Ishikawa (cell line): Measurements from ENCODE around the gene FLT1.

ENCODE experiments used
- CEBPB ChIP-seq: IDR thresholded peaks from 2 replicates; pipeline ENCODE4 v1.6.1; 2012
- MAX ChIP-seq: IDR thresholded peaks from 2 replicates; pipeline ENCODE4 v1.6.1; 2012
- NFIC ChIP-seq: IDR thresholded peaks from 2 replicates; pipeline ENCODE4 v1.6.1; 2012
- RAD21 ChIP-seq: IDR thresholded peaks from 2 replicates; pipeline ENCODE4 v1.6.1; 2012; ENCODE audit warnings: low read depth
- TAF1 ChIP-seq: IDR thresholded peaks from 2 replicates; pipeline ENCODE4 v1.6.1; 2012; ENCODE audit warnings: low read depth, mild to moderate bottlenecking
- TCF12 ChIP-seq: IDR thresholded peaks from 2 replicates; pipeline ENCODE4 v1.6.1; 2012; ENCODE audit warnings: low read depth
- TF ChIP-seq, protein P1 (sequence below): IDR thresholded peaks from 2 replicates; pipeline ENCODE4 v1.6.1; 2012; ENCODE audit warnings: low read depth, mild to moderate bottlenecking

DNA sequence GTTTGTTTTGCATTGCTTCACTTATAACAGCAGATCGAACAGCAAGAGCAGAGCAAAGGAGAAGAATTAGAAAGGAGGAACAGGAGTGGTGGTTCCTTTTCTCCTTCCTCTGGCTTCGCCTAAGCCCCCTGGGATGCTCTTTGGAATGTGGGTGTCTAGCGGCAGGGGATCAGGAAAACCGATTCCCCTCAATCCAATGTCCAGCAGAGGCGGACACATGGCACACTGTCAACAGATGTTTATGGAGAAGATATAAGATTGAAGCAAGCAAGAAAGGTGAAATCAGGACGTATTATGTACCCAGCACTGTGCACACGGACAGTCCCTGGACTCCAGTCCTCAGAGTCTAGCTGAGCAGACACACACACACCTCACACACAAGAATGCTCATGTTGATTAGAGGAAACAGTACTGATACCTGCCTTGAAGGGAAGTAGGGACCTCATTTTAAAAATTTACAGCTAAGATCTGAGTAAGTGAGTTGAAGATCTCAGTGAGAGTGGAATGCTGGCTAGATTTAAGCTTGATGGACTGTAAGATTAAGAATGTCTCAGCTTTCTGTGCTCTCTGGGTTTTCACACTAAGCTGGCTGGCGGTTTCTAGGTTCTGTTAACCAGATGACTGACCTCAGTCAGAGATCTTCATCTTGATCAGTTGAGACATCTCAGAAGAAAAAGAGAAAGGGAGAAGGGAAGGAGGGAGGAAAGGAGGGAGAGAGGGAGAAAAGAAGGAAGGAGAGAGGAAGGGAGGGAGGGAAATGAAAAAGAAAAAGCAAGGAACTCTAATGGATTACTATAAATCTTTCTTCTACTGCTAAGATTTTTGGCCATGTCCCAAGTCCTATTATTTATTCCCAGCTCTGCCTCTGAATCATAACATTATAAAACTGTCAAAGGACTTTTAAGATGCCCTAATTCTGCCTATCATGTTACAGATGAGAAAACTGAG, 44.8 kb downstream of the FLT1 start:
- no peak for TF ChIP-seq TCF12
- TF ChIP-seq TAF1 = no peak
- TF ChIP-seq CEBPB = no peak
- TF ChIP-seq MAX = no peak
- no peak for TF ChIP-seq NFIC
- no peak for TF ChIP-seq RAD21
- TF ChIP-seq, protein P1, sequence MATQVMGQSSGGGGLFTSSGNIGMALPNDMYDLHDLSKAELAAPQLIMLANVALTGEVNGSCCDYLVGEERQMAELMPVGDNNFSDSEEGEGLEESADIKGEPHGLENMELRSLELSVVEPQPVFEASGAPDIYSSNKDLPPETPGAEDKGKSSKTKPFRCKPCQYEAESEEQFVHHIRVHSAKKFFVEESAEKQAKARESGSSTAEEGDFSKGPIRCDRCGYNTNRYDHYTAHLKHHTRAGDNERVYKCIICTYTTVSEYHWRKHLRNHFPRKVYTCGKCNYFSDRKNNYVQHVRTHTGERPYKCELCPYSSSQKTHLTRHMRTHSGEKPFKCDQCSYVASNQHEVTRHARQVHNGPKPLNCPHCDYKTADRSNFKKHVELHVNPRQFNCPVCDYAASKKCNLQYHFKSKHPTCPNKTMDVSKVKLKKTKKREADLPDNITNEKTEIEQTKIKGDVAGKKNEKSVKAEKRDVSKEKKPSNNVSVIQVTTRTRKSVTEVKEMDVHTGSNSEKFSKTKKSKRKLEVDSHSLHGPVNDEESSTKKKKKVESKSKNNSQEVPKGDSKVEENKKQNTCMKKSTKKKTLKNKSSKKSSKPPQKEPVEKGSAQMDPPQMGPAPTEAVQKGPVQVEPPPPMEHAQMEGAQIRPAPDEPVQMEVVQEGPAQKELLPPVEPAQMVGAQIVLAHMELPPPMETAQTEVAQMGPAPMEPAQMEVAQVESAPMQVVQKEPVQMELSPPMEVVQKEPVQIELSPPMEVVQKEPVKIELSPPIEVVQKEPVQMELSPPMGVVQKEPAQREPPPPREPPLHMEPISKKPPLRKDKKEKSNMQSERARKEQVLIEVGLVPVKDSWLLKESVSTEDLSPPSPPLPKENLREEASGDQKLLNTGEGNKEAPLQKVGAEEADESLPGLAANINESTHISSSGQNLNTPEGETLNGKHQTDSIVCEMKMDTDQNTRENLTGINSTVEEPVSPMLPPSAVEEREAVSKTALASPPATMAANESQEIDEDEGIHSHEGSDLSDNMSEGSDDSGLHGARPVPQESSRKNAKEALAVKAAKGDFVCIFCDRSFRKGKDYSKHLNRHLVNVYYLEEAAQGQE = no peak
